Measurements from ENCODE around the gene BICD1. TPM values are rescaled to one million over a fixed set of nuclear protein-coding genes. Genes with fewer than 3 reads are reported as not detected.

The BICD1 gene
- total and polyA plus RNA-seq, 2 donors (not counting 3 experiments of a cell fraction or from before 2014, with no cell fraction given): 12.2 to 51.0 TPM

DNA sequence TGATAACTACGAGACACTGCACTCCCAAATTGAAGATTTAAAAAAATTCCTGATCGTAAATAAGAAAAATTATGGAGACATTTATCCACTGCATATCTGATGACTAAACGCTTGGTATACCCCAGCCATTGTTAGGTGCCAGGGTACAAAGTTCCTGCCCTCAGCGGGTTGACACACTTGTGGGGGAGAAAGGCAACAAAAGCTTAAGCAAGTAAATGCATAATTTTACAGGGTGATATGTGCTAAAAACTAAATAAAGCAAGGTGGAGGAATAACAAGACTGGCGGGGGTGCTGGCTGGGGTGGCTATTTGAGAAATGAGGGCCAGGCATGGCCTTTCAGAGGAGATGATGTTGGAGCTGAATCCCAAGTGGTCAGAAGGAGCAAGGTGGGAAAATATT, 25.0 kb downstream of the BICD1 start:
- intact Hi-C loops (cut with micrococcal nuclease): no loop called here
- no peak overlapping the region for H3K4me2 ChIP-seq (ENCODE audit: insufficient read depth, low read length)
- no peaks in the 10 kb centered on the region for H3K9me3 ChIP-seq (replicated peaks; ENCODE audit: control insufficient read depth, insufficient read depth, low read length)
- TF ChIP-seq EZH2 (IDR thresholded peaks at IDR 0.05; ENCODE audit: borderline replicate concordance, low read depth, low read length, severe bottlenecking) (no peak), MAX (IDR thresholded peaks at IDR 0.05; ENCODE audit: insufficient read depth, insufficient read length) (no peak), MYC (IDR thresholded peaks at IDR 0.05; ENCODE audit: low read depth, low read length) (no peak), JUN (IDR thresholded peaks at IDR 0.05; ENCODE audit: borderline replicate concordance, insufficient read depth, insufficient read length, low read depth) (no peak), FOS (IDR thresholded peaks at IDR 0.05; ENCODE audit: borderline replicate concordance, insufficient read depth, low read length) (no peak), GATA2 (IDR thresholded peaks at IDR 0.05; ENCODE audit: insufficient read depth, insufficient read length, low read depth, low read length) (no peak), POLR2A (IDR thresholded peaks at IDR 0.05; ENCODE audit: low read depth, low read length) (no peak), POLR2AphosphoS5 (IDR thresholded peaks at IDR 0.05; ENCODE audit: insufficient read depth, low read depth, low read length) (no peak)
- TF ChIP-seq, protein P1, sequence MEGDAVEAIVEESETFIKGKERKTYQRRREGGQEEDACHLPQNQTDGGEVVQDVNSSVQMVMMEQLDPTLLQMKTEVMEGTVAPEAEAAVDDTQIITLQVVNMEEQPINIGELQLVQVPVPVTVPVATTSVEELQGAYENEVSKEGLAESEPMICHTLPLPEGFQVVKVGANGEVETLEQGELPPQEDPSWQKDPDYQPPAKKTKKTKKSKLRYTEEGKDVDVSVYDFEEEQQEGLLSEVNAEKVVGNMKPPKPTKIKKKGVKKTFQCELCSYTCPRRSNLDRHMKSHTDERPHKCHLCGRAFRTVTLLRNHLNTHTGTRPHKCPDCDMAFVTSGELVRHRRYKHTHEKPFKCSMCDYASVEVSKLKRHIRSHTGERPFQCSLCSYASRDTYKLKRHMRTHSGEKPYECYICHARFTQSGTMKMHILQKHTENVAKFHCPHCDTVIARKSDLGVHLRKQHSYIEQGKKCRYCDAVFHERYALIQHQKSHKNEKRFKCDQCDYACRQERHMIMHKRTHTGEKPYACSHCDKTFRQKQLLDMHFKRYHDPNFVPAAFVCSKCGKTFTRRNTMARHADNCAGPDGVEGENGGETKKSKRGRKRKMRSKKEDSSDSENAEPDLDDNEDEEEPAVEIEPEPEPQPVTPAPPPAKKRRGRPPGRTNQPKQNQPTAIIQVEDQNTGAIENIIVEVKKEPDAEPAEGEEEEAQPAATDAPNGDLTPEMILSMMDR (IDR thresholded peaks at IDR 0.05; ENCODE audit: extremely low read depth in 1 of 2, insufficient read depth in 1 of 2, low read depth in 1 of 2, low read length in 2 of 2): no peak
- ChIA-PET POLR2A (no interaction called here), CTCF (no interaction called here)
- H3K27me3 ChIP-seq (ENCODE audit: control insufficient read depth in 2 of 2, insufficient read depth in 2 of 2, low read length in 2 of 2): no peaks in the 10 kb centered on the region
- no peak for DNase-seq (ENCODE audit: low read depth, low spot score)
- peaks cover 4% of the 10 kb centered on the region for H3K79me2 ChIP-seq (ENCODE audit: control insufficient read depth, insufficient read depth, low read length)
- peaks cover 8% of the 10 kb centered on the region for H3K4me1 ChIP-seq (ENCODE audit: control insufficient read depth, extremely low read depth, insufficient read depth, low read length)
- no peak overlapping the region for H3K9ac ChIP-seq (replicated peaks; ENCODE audit: extremely low read depth, insufficient read depth, low read length)
- FAIRE-seq: no peak
- H3K9me1 ChIP-seq (replicated peaks; ENCODE audit: control insufficient read depth, extremely low read depth, insufficient read depth, low read length): no peaks in the 10 kb centered on the region
- no peak overlapping the region for H3K27ac ChIP-seq (ENCODE audit: insufficient read depth, low read depth, low read length)
- H2AFZ ChIP-seq (ENCODE audit: low read depth, low read length): no peak overlapping the region
- no TSS peak for BruUV-seq (replicated peaks)
- no peak overlapping the region for H3K4me3 ChIP-seq (replicated peaks in 1 of 3; ENCODE audit: insufficient read depth in 1 of 3, low read depth in 1 of 3, low read length in 3 of 3)
- H3K36me3 ChIP-seq (ENCODE audit: control insufficient read depth in 2 of 2, extremely low read depth in 1 of 2, insufficient read depth in 2 of 2, low read length in 2 of 2): no peaks in the 10 kb centered on the region
- dilution Hi-C loops (cut with MboI; ENCODE audit: extremely low pct_ligation_motif_present, low sequenced_read_pairs): no loop called here
- no peaks in the 10 kb centered on the region for H4K20me1 ChIP-seq (replicated peaks; ENCODE audit: control insufficient read depth, extremely low read depth, insufficient read depth, low read length)
